NT2/D1 (cell line): Measurements from ENCODE around the gene SRPRB.

Source experiments
- DNase-seq: peaks from one replicate; pipeline ENCODE4 v3.0.0-alpha.2; 2011; ENCODE audit warnings: low read depth, low spot score
- H3K27me3 ChIP-seq: 2 replicates; pipeline ENCODE4 v1.6.0; 2011; ENCODE audit warnings: mild to moderate bottlenecking; ENCODE audit not compliant: insufficient read length, insufficient read depth
- H3K36me3 ChIP-seq: 2 replicates; pipeline ENCODE4 v1.6.1; 2011; ENCODE audit warnings: mild to moderate bottlenecking, low read length, mixed read lengths; ENCODE audit not compliant: insufficient read depth, insufficient read length
- H3K4me1 ChIP-seq: 2 replicates; pipeline ENCODE4 v1.5.1; 2011; ENCODE audit not compliant: insufficient read depth, insufficient read length
- H3K4me3 ChIP-seq: 2 replicates; pipeline ENCODE4 v1.5.1; 2011; ENCODE audit warnings: low read depth; ENCODE audit not compliant: insufficient read length
- H3K9ac ChIP-seq: 2 replicates; pipeline ENCODE4 v1.6.0; 2011; ENCODE audit warnings: low read depth; ENCODE audit not compliant: insufficient read length
- H3K9me3 ChIP-seq: 2 replicates; pipeline ENCODE4 v1.5.1; 2011; ENCODE audit warnings: mild to moderate bottlenecking, low read length; ENCODE audit not compliant: insufficient read depth
- SUZ12 ChIP-seq: IDR thresholded peaks from 2 replicates; pipeline ENCODE4 v1.6.1; 2011; ENCODE audit not compliant: insufficient read length, insufficient read depth; ENCODE audit errors: extremely low read depth
- YY1 ChIP-seq: IDR thresholded peaks from 2 replicates; pipeline ENCODE4 v1.6.1; 2011; ENCODE audit not compliant: insufficient read length, insufficient read depth
- ZNF274 ChIP-seq: IDR thresholded peaks from 2 replicates; pipeline ENCODE4 v1.6.1; 2011; ENCODE audit warnings: mild to moderate bottlenecking, low read depth, low read length

SRPRB gene

DNA sequence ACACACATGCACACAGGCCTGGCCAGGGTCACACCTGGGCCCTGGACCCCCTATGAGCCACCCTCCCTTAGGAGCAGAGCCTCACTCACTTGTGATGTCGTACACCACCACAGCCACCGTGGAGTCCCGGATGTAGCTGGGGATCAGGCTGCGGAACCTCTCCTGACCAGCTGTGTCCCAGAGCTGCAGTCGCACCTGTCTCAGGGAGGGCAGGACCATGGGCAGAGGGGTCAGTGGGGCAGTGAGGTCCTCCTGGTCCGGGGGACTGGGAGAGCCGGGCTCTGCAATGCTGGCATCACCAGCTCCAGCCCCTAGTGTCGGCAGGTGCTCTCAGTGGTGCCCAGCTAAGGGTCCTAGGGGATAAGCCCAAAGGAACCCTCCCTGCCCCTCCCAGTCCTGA, 35.6 kb downstream of the SRPRB start:
- Histone ChIP-seq H3K4me3 (no peak overlapping the region), H3K4me1 (no peaks in the 10 kb centered on the region), H3K9ac (no peak overlapping the region), H3K36me3 (peaks cover 43% of the 10 kb centered on the region), H3K9me3 (no peaks in the 10 kb centered on the region), H3K27me3 (no peaks in the 10 kb centered on the region)
- no peak for DNase-seq
- TF ChIP-seq SUZ12 = no peak

- Histone ChIP-seq H3K9me3 (no peaks in the 10 kb centered on the region), H3K9ac (no peak overlapping the region), H3K4me1 (no peaks in the 10 kb centered on the region), H3K27me3 (no peaks in the 10 kb centered on the region), H3K36me3 (peaks cover 39% of the 10 kb centered on the region), H3K4me3 (no peak overlapping the region)
- TF ChIP-seq ZNF274 = no peak
- no peak for TF ChIP-seq SUZ12
- TF ChIP-seq YY1 = no peak
- DNase-seq = no peak
Measured at GRCh38 chr3:133842158-133842557, 36.5 kb downstream of the SRPRB start.

DNA sequence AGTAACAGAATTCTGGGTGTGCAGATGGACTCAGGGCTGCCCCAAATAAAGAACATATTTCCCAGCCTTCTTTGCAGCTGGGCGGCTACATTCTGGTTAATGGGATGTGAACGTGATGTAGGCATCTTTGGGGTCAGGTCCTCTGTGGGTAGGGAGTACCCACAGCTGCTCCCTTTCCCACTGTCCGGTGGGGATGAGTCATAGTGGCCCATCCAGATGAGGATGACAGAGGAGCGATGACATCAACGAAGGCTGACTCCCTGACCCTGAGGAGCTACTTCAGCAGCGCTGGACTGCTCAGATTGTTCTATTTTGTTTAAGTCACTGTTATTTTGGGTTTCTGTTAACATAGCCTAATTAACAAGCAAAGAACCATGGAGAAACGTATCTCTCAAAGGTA, 38.0 kb downstream of the SRPRB start:
- no peaks in the 10 kb centered on the region for H3K4me1 ChIP-seq
- no peaks in the 10 kb centered on the region for H3K9me3 ChIP-seq
- TF ChIP-seq SUZ12 = no peak
- no peak for TF ChIP-seq ZNF274
- TF ChIP-seq YY1 = no peak
- no peak overlapping the region for H3K4me3 ChIP-seq
- no peak overlapping the region for H3K9ac ChIP-seq
- no peak for DNase-seq
- H3K36me3 ChIP-seq = peaks cover 25% of the 10 kb centered on the region
- no peaks in the 10 kb centered on the region for H3K27me3 ChIP-seq

DNA sequence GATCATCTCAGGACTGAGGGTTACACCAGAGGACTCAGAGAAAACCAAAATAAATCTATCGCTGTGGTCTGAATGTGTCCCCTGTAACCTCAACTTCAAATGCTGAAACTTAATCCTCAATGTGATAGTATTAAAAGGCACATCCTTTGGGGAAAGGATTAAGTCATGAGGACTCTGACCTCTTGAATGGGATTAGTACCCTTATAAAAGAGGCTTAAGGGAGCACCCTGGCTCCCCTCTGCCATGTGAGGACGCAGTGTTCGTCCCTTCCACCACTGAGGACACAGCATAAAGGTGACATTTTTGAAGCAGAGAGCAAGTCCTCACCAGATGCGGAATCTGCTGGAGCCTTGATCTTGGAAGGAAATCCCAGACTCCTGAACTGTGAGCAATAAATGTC, 39.5 kb downstream of the SRPRB start:
- DNase-seq = no peak
- Histone ChIP-seq H3K9ac (no peak overlapping the region), H3K4me1 (no peaks in the 10 kb centered on the region), H3K36me3 (peaks cover 11% of the 10 kb centered on the region), H3K9me3 (no peaks in the 10 kb centered on the region), H3K4me3 (no peak overlapping the region), H3K27me3 (no peaks in the 10 kb centered on the region)
- no peak for TF ChIP-seq ZNF274
- TF ChIP-seq SUZ12 = no peak
- no peak for TF ChIP-seq YY1

- no peaks in the 10 kb centered on the region for H3K27me3 ChIP-seq
- no peaks in the 10 kb centered on the region for H3K36me3 ChIP-seq
- no peak overlapping the region for H3K9ac ChIP-seq
- H3K4me1 ChIP-seq = no peaks in the 10 kb centered on the region
- DNase-seq = no peak
- TF ChIP-seq YY1 = no peak
- TF ChIP-seq ZNF274 = no peak
- TF ChIP-seq SUZ12 = no peak
- H3K4me3 ChIP-seq = no peak overlapping the region
- no peaks in the 10 kb centered on the region for H3K9me3 ChIP-seq
Measured at GRCh38 chr3:133849346-133849745, 43.7 kb downstream of the SRPRB start.

GRCh38 chr3:133850034-133850433, 44.4 kb downstream of the SRPRB start:
- no peak for DNase-seq
- Histone ChIP-seq H3K36me3 (no peaks in the 10 kb centered on the region), H3K9ac (no peak overlapping the region), H3K4me3 (no peak overlapping the region), H3K27me3 (no peaks in the 10 kb centered on the region), H3K4me1 (no peaks in the 10 kb centered on the region), H3K9me3 (no peaks in the 10 kb centered on the region)
- no peak for TF ChIP-seq YY1

GRCh38 chr3:133851266-133851906, 45.8 kb downstream of the SRPRB start:
- Histone ChIP-seq H3K9ac (no peak overlapping the region), H3K9me3 (no peaks in the 10 kb centered on the region), H3K4me3 (no peak overlapping the region), H3K36me3 (no peaks in the 10 kb centered on the region), H3K4me1 (no peaks in the 10 kb centered on the region), H3K27me3 (no peaks in the 10 kb centered on the region)
- TF ChIP-seq YY1 = no peak
- no peak for TF ChIP-seq ZNF274
- no peak for DNase-seq

DNA sequence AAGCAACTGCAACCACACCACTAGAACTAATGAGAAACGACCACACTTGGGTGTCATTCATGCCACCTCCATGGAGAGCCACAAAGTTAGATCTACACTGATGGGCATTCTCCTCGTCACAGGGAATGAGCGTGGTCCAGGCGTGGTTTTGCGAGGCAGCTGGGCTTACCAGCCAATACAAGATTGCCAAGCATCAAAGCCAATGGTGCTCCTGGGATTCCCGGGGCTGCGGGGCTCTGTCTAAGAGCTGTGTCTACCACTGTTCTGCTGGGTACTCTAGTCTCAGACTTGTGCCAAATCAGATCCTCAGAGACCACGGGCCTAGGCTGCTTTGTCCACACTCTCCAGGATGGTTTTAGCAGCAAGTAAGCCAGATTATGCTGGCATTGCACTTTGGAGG, 46.3 kb downstream of the SRPRB start:
- Histone ChIP-seq H3K9ac (no peak overlapping the region), H3K9me3 (no peaks in the 10 kb centered on the region), H3K4me1 (no peaks in the 10 kb centered on the region), H3K36me3 (no peaks in the 10 kb centered on the region), H3K27me3 (no peaks in the 10 kb centered on the region), H3K4me3 (no peak overlapping the region)
- DNase-seq = no peak
- TF ChIP-seq ZNF274 = no peak
- no peak for TF ChIP-seq YY1
- TF ChIP-seq SUZ12 = no peak
